Neural cell (in vitro differentiated cells): ENCODE results near the gene MAML3.

Experiments used
- CTCF ChIP-seq: fragments of 450-650 bp; IDR thresholded peaks from 2 replicates; pipeline ENCODE4 v1.5.1; 2014; ENCODE audit warnings: antibody characterized with exemption, mild to moderate bottlenecking, moderate library complexity; ENCODE audit not compliant: poor library complexity, severe bottlenecking
- EZH2 ChIP-seq: fragments of 200-600, 300-800 bp; shearing (Covaris generic), sonication (generic); IDR thresholded peaks from 2 replicates; pipeline ENCODE4 v1.6.1; 2014; ENCODE audit warnings: antibody characterized with exemption, low read length, borderline replicate concordance, mild to moderate bottlenecking; ENCODE audit not compliant: insufficient read depth, poor library complexity, severe bottlenecking
- MXI1 ChIP-seq: fragments of 450-650 bp; conservative IDR thresholded peaks from 2 replicates; pipeline ENCODE4 v1.6.1; 2014; ENCODE audit warnings: antibody characterized with exemption, mild to moderate bottlenecking; ENCODE audit not compliant: poor library complexity, severe bottlenecking
- POLR2AphosphoS5 ChIP-seq: IDR thresholded peaks from 2 replicates; pipeline ENCODE4 v1.6.1; 2012

GRCh38 chr4:139903845-139904244 is 250.1 kb downstream of the MAML3 start:
- TF ChIP-seq CTCF (no peak), EZH2 (no peak), POLR2AphosphoS5 (no peak), MXI1 (no peak)
